Astrocyte (in vitro differentiated cells and primary cell): Measurements from ENCODE around the gene TSSK3.

Experiments
- CTCF ChIP-seq: IDR thresholded peaks from 2 replicates; pipeline ENCODE4 v1.5.1; 2011; ENCODE audit warnings: low read depth, mild to moderate bottlenecking, inconsistent platforms, low read length, moderate library complexity; ENCODE audit not compliant: insufficient read depth
- EZH2 ChIP-seq: IDR thresholded peaks from 2 replicates; pipeline ENCODE4 v1.6.1; 2012; ENCODE audit warnings: mild to moderate bottlenecking, low read length, inconsistent platforms; ENCODE audit not compliant: insufficient read depth

DNA sequence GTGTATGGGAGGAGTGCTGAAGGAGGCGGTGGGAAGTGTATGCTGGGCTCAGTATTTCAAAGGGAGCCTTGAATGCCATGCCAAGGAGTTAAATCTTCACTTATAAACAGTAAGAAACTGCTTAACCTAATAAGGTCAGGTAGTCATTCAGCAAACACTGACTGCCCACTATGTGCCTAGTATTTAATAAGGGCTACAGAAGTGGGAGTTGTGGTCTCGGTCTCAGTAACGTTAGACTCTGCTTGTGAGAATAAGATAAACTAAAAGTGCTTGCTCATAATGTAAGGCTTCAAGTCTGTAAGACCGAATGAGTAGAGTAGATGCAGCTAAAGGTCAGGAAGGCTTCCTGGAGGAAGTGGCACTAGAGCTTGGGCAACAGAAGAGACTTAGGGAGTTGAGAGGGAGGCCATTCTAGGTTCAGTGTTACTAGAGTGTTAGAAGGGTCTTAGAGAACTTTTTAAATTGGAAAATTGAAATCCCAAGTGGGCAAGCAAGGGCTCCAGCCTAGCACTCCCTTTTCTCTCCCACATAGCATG is 32.3 kb upstream of the TSSK3 start:
- TF ChIP-seq EZH2 (no peak), CTCF (no peak)
